ENCODE results near the gene LYST.

The LYST gene

GRCh38 chr1:235712812-235713211 is 153.9 kb downstream of the LYST start:
- DNase-seq (ENCODE audit: low read depth, low spot score), result no peak

- no peak for DNase-seq (ENCODE audit: low read depth, low spot score)
These were observed 156.0 kb downstream of the LYST start for GRCh38 chr1:235710687-235711086.

GRCh38 chr1:235709018-235709417 is 157.7 kb downstream of the LYST start:
- DNase-seq (ENCODE audit: low read depth, low spot score), result no peak

- no peak for DNase-seq (ENCODE audit: low read depth, low spot score)
These were observed 158.2 kb downstream of the LYST start for GRCh38 chr1:235708390-235708962.

GRCh38 chr1:235703506-235703905 is 163.2 kb downstream of the LYST start:
- no peak for DNase-seq (ENCODE audit: low read depth, low spot score)

GRCh38 chr1:235702412-235702811 is 164.3 kb downstream of the LYST start:
- no peak for DNase-seq (ENCODE audit: low read depth, low spot score)

GRCh38 chr1:235697508-235697907 is 169.2 kb downstream of the LYST start:
- DNase-seq (ENCODE audit: low read depth, low spot score), result no peak

GRCh38 chr1:235689356-235689755 is 177.3 kb downstream of the LYST start:
- no peak for DNase-seq (ENCODE audit: low read depth, low spot score)

GRCh38 chr1:235688096-235688495 is 178.6 kb downstream of the LYST start:
- no peak for DNase-seq (ENCODE audit: low read depth, low spot score)

- no peak for DNase-seq (ENCODE audit: low read depth, low spot score)
These were observed 183.1 kb downstream of the LYST start for GRCh38 chr1:235683653-235684052.

- no peak for DNase-seq (ENCODE audit: low read depth, low spot score)
These were observed 184.5 kb downstream of the LYST start for GRCh38 chr1:235682216-235682615.

GRCh38 chr1:235679644-235680043 is 187.1 kb downstream of the LYST start:
- no peak for DNase-seq (ENCODE audit: low read depth, low spot score)

GRCh38 chr1:235679005-235679404 is 187.7 kb downstream of the LYST start:
- DNase-seq (ENCODE audit: low read depth, low spot score), result no peak

GRCh38 chr1:235675152-235675890 is 191.4 kb downstream of the LYST start:
- DNase-seq (ENCODE audit: low read depth, low spot score), result no peak

GRCh38 chr1:235673981-235674380 is 192.7 kb downstream of the LYST start:
- DNase-seq (ENCODE audit: low read depth, low spot score), result no peak

- DNase-seq (ENCODE audit: low read depth, low spot score), result no peak
These were observed 194.7 kb downstream of the LYST start for GRCh38 chr1:235671992-235672391.

GRCh38 chr1:235670157-235670776 is 196.4 kb downstream of the LYST start:
- no peak for DNase-seq (ENCODE audit: low read depth, low spot score)

- no peak for DNase-seq (ENCODE audit: low read depth, low spot score)
These were observed 197.4 kb downstream of the LYST start for GRCh38 chr1:235669277-235669676.

- no peak for DNase-seq (ENCODE audit: low read depth, low spot score)
These were observed 203.1 kb downstream of the LYST start for GRCh38 chr1:235663628-235664027.

GRCh38 chr1:235661568-235661967 is 205.1 kb downstream of the LYST start:
- no peak for DNase-seq (ENCODE audit: low read depth, low spot score)

GRCh38 chr1:235659186-235659771 is 207.4 kb downstream of the LYST start:
- DNase-seq (ENCODE audit: low read depth, low spot score), result no peak

- DNase-seq (ENCODE audit: low read depth, low spot score), result no peak
These were observed 208.8 kb downstream of the LYST start for GRCh38 chr1:235657747-235658526.
